Measurements from ENCODE around the gene IQSEC2.

- TF ChIP-seq CTCF (IDR thresholded peaks at IDR 0.05; ENCODE audit: low read depth, low read length) (no peak), EZH2phosphoT487 (IDR thresholded peaks at IDR 0.05; ENCODE audit: low read depth) (no peak)
Observed at GRCh38 chrX:53281321-53281822, at the start of gene IQSEC2.
